SW480 (cell line): Measurements from ENCODE around the gene LTF.
"Not testable (repeated sequence)": the region's sequence is repeated elsewhere in the genome, so short reads cannot be mapped to it uniquely, and the experiment has no call there.

ENCODE experiments used
- DNase-seq: peaks from one replicate; pipeline ENCODE4 v3.0.0-alpha.2; 2016; ENCODE audit warnings: low spot score

LTF gene

GRCh38 chr3:46440531-46441294 lies 24.0 kb downstream of the LTF start:
- DNase-seq, result no peak

DNA sequence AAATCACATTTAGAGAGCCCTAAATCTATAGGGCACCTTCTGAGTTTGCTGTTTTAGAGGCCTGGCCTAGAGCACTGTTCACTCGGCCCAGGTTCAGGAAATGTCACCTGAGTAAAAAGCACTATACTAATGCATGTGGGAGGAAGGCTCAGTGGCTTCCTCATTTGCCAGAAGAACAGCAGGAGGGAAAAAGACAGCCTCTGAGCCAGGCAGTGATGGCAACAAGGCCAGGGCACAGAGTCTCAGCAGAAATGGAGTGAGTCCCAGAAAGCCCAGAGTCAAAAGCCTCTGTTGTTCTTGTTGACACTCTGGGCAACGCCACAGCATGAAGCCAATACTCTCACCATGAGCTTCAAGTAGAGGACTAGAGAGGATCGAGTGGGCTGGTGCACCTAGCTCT lies 25.9 kb downstream of the LTF start:
- DNase-seq, result no peak

GRCh38 chr3:46435081-46435726 lies 29.5 kb downstream of the LTF start:
- no peak for DNase-seq

- no peak for DNase-seq
Measured at GRCh38 chr3:46433841-46434240, 30.9 kb downstream of the LTF start.

DNA sequence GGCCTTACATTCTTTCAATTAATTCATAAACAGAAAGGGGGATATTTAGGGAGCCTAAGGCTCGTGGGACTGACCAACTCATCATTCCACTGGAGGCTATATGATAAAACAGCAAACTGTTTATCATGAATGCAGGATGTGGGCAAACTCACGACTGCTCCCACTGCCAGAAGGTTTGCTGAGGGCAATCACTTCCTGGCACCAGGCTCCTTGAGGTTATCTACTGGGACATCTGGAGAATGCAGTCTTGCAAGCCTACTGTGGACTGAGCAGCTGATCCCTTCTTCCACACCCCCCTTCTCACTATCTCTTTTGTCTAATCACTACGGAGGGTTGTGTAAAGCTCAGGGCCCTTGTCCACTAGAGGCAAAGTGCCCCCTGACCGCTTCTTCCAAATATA lies 31.6 kb downstream of the LTF start:
- DNase-seq, result not testable (repeated sequence)

DNA sequence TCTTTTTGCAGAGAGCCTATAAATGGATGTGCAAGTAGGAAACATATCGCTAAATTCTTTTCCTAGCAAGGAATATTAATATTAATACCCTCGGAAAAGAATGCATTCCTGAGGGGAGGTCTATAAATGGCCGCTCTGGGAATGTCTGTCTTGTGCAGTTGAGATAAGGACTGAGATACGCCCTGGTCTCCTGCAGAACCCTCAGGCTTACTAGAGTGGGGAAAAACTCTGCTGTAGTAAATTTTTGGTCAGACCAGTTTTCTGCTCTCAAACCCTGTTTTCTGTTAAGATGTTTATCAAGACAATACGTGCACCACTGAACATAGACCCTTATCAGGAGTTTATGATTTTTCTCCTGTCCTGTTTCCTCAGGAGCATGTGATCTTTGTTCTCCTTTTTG lies 32.8 kb downstream of the LTF start:
- not testable (repeated sequence) for DNase-seq

GRCh38 chr3:46430879-46431278 lies 33.8 kb downstream of the LTF start:
- not testable (repeated sequence) for DNase-seq

DNA sequence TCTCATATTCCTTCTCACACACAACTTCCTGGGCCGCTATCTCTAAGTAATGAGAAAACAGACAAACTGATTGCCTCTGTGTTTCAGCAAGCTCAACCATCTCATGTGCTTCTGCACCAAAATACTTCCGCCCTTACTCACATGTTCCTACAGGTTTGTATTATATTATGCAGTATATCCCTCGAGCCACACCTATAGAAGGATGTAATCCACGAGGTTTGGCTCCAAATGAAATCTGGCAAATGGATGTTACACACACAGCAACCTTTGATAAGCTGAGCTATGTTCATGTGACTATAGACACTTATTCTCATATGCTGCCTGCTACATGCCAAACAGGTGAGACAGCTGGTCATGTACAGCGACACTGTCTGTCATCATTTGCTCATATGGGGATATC lies 35.0 kb downstream of the LTF start:
- no peak for DNase-seq

DNA sequence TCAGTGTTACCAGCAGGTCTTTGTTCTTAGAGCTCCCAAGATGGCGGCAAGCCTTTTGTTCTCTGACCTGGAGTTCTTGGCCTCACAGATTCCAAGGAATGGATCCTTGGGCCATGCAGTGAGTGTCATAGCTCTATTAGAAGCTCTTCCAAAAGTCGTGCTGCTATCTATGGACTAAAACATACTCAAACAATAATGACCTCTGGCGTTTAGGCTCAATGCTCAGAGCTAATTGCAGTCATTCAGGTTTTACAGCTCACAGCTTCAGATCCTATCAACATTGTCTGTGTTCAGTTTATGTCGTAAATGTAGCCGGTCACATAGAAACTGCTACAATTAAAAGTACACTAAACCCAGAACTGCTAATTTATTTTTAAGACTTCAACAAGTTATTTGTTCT lies 35.5 kb downstream of the LTF start:
- no peak for DNase-seq

DNA sequence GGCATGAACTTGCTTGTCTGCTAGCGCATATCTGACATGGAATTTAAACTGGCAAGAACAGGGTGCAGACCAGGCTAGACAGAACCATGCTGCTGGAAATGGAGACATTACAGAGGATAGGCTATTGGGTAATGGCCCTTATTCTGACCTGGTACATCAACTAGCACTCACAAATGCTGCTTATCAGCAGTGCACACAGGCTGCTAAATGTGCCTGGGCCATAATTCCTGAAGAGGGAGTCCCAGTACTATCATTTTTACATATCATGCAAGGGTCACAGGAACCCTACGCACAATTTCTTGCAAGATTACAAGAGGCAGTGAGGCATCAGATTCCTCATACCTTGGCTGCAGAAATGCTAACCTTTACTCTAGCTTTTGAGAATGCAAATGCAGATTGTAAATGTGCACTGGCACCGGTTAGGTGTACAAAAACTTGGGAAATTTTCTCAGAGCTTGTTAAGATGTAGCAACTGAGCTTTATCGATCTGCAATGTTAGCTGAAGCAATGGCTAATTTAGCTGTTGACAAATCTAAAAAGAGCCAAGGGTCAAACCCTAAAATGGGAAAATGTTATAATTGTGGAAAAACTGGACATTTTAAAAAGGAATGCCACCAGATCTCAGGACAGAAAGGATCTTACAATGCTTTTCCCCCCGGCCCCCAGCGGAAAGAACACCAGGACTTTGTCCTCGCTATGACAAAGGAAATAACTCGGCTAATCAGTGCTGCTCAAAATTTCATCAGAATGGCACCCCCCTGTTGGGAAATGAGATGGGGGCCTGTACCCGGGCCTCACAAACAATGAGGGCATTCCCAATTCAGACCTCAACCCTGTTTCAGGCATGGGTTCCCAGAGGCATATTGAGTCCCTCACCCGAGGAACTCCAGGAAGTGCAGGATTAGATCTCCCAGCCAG lies 36.5 kb downstream of the LTF start:
- no peak for DNase-seq

GRCh38 chr3:46427404-46427803 lies 37.3 kb downstream of the LTF start:
- not testable (repeated sequence) for DNase-seq

- not testable (repeated sequence) for DNase-seq
Measured at GRCh38 chr3:46426476-46426875, 38.2 kb downstream of the LTF start.

- peak; percentile 48 for DNase-seq
Measured at GRCh38 chr3:46423588-46423987, 41.1 kb downstream of the LTF start.

GRCh38 chr3:46422617-46423016 lies 42.1 kb downstream of the LTF start:
- DNase-seq, result peak; percentile 88

DNA sequence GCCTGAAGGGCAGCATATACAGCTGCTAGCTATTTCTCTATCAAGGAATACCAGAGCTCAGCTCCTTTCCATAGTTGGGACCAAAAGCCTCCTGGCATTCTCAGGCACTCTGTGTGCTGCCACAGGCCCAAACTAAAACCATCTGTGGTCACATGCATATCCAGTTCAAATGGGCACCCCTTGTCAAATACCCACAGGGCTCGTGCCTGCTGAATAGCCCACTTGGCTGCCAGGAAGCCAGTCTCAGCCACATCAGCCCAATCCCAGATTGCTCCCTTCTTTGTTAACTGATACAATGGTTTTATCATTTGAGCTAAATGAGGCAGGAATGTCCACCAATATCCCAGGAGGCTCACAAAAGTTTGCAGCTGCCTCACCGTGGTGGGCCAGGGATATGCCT lies 43.8 kb downstream of the LTF start:
- DNase-seq, result no peak

DNA sequence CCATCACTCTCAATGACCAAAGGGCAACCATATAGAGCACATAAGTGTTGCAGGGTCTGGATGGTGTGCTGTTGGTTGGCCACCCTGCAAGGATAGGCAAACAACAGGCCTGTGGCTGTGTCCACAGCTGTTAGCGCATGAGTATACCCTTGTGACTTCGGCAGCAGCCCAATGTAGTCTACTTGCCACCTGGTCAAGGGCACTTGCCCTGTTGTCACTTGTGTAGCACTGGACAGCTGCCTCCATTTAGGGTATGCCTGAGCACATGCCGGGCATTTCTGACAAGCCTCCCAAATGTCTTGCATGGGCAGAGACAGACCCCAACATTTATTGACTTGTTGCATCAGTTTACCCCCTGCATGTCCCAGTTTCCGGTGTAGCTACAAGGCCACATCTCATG lies 44.9 kb downstream of the LTF start:
- DNase-seq, result no peak

GRCh38 chr3:46417841-46418611 lies 46.7 kb downstream of the LTF start:
- no peak for DNase-seq

- no peak for DNase-seq
Measured at GRCh38 chr3:46416811-46417510, 47.7 kb downstream of the LTF start.

DNA sequence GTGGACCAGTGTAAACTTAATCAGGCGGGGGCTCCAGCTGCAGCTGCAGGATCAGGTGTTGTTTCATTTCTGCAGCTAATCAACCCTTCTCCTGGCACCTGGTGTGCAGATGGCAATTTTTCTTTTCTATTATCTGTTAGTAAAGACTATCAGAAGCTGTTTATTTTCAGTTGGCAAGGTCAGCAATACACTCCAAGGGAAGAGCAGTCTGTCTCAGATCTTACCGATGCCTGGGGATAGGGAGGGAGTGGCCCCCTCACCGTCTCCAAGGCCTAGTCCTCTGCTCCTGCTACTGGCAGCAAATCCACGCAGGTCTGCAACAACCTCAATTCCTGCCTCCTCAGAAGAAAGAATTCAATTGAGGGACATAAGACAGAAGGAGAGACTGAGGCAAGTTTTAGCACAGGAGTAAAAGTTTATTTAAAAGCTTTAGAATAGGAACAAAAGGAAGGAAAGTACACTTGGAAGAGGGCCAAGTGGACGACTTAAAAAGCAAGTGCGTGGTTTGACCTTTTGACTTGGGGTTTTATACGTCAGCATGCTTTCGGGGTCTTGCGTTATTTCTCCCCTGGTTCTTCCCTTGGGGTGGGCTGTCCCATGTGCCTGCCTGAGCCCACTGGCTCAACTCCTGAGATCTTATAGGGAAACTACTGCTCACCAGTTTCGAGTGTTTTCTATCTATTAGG lies 48.4 kb downstream of the LTF start:
- DNase-seq, result no peak

DNA sequence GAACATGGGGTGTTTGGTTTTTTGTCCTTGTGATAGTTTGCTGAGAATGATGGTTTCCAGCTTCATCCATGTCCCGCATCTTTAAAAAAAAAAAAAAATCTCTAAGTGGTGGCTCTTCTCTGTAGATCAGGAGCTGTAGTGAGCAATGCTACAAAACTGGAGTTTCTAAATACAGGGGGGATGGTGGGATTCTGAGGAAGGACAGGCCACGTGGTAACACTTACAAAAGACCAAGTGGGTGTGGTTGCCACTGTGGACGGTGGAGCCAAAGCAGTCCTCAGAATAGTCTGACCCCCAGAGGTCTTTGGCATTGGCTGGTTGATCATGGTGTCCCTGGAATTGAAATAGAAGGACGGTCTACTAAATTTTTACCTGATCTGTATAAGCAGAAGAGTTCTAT lies 50.0 kb downstream of the LTF start:
- no peak for DNase-seq

- no peak for DNase-seq
Measured at GRCh38 chr3:46413951-46414350, 50.8 kb downstream of the LTF start.
